ENCODE measurements around the gene TCF3. TPM values are rescaled to one million over a fixed set of nuclear protein-coding genes. Genes with fewer than 3 reads are reported as not detected.
"Not testable (repeated sequence)": the region's sequence is repeated elsewhere in the genome, so short reads cannot be mapped to it uniquely, and the experiment has no call there.

Gene TCF3
- total RNA-seq, 1 experiment from 2014 or later = 241 TPM

GRCh38 chr19:1672769-1673644, 20.6 kb upstream of the TCF3 start:
- no peak for DNase-seq (ENCODE audit: low spot score)

GRCh38 chr19:1672038-1672768, 19.8 kb upstream of the TCF3 start:
- peak; percentile 36 for DNase-seq (ENCODE audit: low spot score)

- no peak for DNase-seq (ENCODE audit: low spot score)
Measured at GRCh38 chr19:1671716-1672037, 19.3 kb upstream of the TCF3 start.

GRCh38 chr19:1670747-1671146, 18.3 kb upstream of the TCF3 start:
- DNase-seq (ENCODE audit: low spot score) = not testable (repeated sequence)

- DNase-seq (ENCODE audit: low spot score) = no peak
Measured at GRCh38 chr19:1668486-1669270, 16.3 kb upstream of the TCF3 start.

- DNase-seq (ENCODE audit: low spot score) = no peak
Measured at GRCh38 chr19:1668048-1668485, 15.7 kb upstream of the TCF3 start.

- DNase-seq (ENCODE audit: low spot score) = no peak
Measured at GRCh38 chr19:1665565-1666047, 13.2 kb upstream of the TCF3 start.

- DNase-seq (ENCODE audit: low spot score) = no peak
Measured at GRCh38 chr19:1663852-1664251, 11.4 kb upstream of the TCF3 start.

GRCh38 chr19:1663227-1663626, 10.8 kb upstream of the TCF3 start:
- not testable (repeated sequence) for DNase-seq (ENCODE audit: low spot score)

GRCh38 chr19:1661995-1662394, 9.6 kb upstream of the TCF3 start:
- no peak for DNase-seq (ENCODE audit: low spot score)

- no peak for DNase-seq (ENCODE audit: low spot score)
Measured at GRCh38 chr19:1659084-1659427, 6.6 kb upstream of the TCF3 start.

GRCh38 chr19:1658150-1659083, 6.0 kb upstream of the TCF3 start:
- no peak for DNase-seq (ENCODE audit: low spot score)

GRCh38 chr19:1657746-1658145, 5.3 kb upstream of the TCF3 start:
- peak; percentile 54 for DNase-seq (ENCODE audit: low spot score)

- no peak for DNase-seq (ENCODE audit: low spot score)
Measured at GRCh38 chr19:1656988-1657536, 4.6 kb upstream of the TCF3 start.

- no peak for DNase-seq (ENCODE audit: low spot score)
Measured at GRCh38 chr19:1655987-1656608, 3.7 kb upstream of the TCF3 start.

- peak; percentile 69 for DNase-seq (ENCODE audit: low spot score)
Measured at GRCh38 chr19:1655131-1655981, 2.9 kb upstream of the TCF3 start.

- DNase-seq (ENCODE audit: low spot score) = no peak
Measured at GRCh38 chr19:1654178-1654792, 1.9 kb upstream of the TCF3 start.

- DNase-seq (ENCODE audit: low spot score) = no peak
Measured at GRCh38 chr19:1653300-1653628, 849 bp upstream of the TCF3 start.
